GM21367 (cell line): ENCODE measurements around the gene PRKAR2A.
"Not testable (repeated sequence)": the region's sequence is repeated elsewhere in the genome, so short reads cannot be mapped to it uniquely, and the experiment has no call there.

Experiments used
- ATAC-seq: cut with Tn5 transposase; IDR thresholded peaks from one replicate; pipeline ENCODE4 v1.9.1; 2021; ENCODE audit not compliant: unreplicated experiment

The PRKAR2A gene

DNA sequence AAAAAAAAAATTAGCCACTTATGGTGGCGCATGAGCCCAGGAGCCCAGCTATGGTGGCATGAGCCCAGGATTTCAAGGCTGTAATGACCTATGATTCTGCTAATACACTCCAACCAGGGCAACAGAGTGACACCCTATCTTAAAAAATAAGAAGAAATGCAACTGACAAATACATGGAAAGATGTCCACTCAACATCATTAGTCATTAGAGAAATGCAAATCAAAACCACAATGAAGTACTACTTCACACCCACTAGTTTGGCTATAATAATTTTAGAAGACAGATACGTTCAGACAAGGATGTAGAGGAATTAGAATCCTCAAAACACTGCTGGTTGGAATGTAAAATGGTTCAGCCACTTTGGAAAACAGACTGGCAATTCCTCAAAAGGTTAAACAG, 10.5 kb downstream of the PRKAR2A start:
- no peak for ATAC-seq

DNA sequence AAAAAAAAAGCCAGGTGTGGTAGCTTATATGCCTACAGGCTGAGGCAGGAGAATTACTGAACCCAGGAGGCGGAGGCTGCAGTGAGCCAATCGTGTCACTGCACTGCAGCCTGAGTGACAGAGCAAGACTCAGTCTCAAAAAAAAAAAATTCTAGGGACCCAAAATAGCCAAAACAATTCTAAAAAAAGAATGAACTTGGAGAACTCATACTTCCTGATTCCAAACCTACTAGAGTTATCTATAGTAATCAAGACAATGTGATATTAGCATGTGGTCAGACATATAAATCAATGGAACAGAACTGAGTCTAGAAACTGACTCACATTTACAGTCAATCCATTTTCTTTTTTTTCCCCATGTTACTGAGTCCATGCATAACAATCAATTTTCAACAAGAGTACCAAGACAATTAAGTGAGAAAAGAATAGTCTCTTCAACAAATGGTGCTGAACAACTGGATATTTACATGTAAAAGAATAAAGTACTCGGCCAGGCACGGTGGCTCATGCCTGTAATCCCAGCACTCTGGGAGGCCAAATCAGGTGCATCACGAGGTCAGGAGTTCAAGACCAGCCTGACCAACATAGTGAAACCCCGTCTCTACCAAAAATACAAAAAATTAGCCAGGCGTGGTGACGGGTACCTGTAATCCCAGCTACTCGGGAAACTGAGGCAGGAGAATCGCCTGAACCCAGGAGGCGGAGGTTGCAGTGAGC, 11.9 kb downstream of the PRKAR2A start:
- ATAC-seq: no peak

DNA sequence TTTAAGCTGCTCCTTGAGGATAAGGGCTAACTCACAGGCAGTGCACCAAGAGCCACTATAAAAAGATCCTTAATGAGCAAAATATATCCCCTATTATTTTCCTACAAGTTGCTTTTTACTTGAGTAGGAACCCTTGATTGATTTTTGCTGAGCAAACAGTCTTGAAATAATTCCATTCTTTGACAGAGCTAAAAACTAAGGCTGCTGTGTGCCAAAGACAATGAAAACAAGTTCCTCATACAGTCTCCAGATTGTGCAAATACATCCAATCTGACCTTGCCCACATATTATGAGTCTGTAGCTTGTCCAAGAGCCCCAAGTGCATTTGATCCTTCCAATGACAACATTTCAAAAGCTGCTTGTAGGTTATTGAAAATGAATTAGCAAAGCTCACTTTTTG, 15.0 kb downstream of the PRKAR2A start:
- no peak for ATAC-seq

DNA sequence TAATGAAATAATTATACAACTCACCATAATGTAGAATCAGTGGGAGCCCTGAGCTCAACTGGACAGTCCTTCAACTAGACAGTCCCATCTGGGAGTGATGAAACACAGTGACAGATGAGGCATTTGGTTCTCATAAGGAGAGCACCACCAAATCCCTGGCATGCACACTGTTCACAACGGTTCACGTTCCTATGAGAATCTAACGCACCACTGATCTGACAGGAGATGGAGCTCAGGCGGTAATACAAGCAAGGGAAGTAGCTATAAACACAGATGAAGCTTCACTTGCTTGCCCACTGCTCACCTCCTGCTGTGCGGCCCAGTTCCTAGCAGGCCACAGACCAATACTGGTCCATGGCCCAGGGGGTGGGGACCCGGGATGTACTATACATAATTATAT, 17.0 kb downstream of the PRKAR2A start:
- no peak for ATAC-seq

DNA sequence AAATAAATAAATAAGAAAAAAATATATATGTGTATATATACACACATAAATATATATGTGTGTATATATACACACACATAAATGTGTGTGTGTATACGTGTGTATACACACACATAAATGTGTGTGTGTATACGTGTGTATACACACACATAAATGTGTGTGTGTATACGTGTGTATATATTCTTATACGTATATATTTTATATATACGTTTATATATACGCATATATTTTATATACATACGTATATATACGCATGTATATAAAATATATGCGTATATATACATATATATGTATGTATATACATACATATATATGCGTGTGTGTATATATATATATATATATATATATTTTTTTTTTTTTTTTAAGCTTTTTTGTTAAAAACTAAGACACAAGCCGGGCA, 18.1 kb downstream of the PRKAR2A start:
- not testable (repeated sequence) for ATAC-seq

DNA sequence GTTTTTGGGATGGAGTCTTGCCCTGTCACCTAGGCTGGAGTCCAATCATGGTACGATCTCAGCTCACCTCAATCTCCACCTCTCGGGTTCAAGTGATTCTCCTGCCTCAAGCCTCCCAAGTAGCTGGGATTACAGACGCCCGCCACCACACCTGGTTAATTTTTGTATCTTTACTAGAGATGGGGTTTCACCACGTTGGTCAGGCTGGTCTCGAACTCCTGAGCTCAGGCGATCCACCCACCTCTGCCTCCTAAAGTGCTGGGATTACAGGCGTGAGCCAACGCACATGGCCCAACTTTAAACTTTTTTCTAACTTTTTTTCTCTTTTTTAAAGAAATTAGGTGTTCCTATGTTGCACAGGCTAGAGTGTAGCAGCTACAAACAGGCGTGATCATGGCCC, 19.8 kb downstream of the PRKAR2A start:
- ATAC-seq: not testable (repeated sequence)

DNA sequence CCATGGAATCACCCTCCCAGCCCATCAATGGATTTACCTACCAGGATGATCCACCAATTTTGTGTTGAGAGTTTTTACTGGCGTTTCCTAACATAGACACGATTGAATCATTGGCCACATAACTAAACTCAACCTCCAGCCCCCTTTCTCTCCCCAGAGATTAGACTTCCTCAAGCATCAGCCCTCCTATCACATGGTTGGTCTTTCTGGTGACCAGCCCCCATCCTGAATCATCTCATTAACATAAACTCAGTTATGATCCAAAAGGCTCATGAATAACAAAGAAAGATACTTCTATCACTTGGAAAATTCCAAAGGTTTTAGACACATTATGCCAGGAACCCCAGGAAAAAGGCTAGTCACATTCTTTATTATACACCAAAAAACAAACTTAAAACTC, 21.2 kb downstream of the PRKAR2A start:
- ATAC-seq: no peak

DNA sequence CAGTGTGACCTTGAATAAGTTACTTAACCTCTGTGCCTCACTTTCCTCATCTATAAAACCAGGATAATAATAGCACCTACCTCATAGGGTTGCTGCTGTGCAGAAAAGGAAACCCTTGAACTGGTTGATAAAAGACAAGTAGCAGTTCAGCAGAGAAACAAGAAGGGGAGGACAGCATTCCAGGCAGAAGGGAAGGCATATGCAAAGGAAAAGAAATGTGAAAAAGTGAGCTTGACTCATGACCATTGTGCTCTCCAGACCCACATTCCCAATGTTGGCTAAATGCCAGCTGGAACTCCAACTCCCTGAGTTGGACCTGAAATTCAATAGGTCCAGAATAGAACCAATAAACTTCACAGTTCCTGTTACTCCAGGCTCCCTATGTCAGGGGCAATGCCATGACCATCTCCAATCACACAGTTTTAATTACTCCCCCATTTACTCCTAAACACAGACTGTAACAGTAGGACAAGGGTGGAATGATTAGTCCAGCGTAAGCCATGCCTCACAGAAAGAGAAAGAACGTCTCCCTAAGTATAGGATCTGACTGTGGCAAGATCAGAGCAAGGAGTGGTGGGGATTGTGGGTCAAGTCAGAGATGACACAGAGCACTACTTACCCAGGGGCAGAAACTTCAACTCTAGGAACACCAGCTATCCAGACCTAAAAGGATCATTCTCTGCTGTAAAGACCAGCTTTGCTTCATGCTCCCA, 26.9 kb downstream of the PRKAR2A start:
- no peak for ATAC-seq

DNA sequence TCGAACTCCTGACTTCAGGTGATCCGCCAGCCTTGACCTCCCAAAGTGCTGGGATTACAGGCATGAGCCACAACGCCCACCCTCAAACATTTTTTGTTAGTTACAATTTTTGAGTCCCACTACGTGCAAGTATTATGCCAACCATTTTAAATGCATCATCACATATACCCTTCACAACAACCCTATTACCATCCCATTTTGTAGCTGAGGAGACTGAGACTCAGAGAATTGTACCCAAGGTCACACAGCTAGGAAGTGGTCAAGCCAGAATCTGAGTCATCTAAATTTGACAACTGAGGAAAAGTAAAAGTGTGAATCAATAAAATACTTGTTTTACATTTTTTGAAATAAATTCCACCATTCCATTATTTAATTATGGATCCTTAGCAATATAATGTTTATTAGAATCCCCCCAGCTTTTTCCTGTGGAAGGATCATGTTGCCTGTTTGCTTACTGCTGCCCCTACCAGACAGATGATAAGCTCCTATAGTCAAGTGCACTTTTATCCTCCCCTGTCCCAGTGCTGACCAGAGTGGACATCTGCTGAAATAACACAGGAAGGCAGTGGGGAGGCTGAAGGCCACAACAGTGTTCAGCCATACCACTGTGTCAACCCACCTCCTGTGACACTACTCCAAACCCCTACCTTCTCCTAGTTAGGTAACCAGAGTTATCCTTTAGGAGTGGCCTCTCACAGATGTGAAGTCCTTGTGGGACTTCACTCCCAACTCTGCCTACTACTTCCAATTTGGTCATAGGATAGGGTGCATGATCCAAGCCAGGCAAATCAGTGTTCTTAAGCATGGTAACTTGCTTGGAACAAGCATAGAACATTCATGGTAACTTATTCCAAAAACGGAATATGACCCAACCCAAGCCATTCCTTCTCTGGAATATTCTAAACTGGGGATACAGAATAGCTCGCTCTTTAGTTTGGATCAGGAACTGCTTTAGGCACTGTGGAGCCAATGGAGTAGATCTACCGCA, 28.1 kb downstream of the PRKAR2A start:
- no peak for ATAC-seq

DNA sequence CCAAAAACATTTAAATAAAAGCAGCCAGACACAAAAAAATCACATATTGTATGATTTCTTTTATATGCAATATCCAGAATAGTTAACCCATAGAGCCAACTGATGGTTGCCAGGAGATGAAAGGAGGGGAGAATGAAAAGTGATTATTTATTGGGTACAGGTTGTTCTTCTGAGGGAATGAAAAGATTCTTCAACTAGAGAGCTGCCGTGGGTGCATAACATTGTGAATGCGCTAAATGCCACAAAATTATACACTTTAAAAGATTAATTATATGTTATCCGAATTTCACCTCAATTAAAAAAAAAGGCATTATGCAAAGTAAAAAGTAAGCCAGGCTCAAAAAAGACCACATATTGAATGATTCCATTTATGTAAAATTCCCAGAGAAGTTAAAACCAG, 36.1 kb downstream of the PRKAR2A start:
- ATAC-seq: no peak

DNA sequence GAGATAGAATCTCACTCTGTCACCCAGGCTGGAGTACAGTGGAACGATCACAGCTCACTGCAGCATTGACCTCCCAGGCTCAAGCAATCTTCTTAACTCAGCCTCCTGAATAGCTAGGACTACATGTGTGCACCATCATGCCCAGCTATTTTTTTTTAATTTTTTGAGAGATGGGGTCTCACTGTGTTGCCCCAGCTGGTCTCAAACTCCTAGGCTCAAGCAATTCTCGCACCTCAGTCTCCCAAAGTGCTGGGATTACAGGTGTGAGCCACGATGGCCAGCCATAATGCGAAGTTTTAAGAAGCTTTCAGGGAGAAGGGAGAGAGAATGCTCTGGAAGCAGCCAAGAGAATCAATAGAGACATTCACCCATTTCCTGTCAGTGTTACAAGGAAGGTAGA, 42.7 kb downstream of the PRKAR2A start:
- ATAC-seq: no peak

DNA sequence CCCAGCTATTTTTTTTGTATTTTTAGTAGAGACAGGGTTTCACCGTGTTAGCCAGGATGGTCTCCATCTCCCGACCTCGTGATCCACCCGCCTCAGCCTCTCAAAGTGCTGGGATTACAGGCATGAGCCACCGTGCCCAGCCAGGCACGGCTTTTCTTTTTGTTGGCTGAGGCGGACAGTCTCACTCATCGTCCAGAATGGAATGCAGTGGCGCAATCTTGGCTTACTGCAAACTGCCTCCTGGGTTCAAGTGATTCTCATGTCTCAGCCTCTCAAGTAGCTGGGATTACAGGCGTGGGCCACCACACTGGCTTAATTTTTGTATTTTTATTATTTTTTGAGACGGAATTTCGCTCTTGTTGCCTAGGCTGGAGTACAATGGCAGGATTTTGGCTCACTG, 46.8 kb downstream of the PRKAR2A start:
- not testable (repeated sequence) for ATAC-seq

DNA sequence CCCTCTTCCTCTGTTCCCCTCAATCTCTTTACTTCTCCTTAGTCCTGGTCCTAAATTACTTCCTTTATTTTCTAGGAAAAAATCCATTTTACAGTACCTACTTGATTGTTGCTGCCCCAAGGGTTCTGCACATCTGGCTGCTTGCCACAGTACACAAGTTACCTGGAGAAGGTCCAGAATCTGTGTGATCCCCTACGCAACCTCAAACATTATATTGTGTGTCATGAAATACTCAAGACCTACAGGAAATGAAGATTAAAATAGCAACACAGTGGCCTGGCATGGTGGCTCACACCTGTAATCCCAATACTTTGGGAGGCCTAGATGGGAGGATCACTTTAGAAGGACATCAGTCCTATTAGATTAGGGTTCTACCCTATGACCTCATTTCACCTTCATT, 48.7 kb downstream of the PRKAR2A start:
- no peak for ATAC-seq

DNA sequence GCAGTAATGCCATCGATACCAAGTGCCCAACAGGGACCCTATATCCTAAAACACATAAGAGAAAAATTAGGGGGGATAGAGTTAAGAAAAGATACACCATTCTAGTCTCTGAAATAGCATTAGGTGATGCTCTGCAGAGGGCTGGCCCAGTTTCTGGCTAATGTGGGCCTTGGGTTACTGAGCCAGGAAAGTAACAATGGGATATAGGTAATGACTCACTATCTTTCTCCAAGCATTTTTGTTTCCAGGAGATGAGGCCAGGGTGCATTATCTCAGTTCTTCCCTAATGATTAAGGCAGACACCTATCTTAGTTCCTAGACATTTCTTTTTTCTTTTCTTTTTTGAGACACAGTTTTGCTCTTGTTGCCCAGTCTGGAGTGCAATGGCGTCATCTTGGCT, 50.0 kb downstream of the PRKAR2A start:
- ATAC-seq: no peak

DNA sequence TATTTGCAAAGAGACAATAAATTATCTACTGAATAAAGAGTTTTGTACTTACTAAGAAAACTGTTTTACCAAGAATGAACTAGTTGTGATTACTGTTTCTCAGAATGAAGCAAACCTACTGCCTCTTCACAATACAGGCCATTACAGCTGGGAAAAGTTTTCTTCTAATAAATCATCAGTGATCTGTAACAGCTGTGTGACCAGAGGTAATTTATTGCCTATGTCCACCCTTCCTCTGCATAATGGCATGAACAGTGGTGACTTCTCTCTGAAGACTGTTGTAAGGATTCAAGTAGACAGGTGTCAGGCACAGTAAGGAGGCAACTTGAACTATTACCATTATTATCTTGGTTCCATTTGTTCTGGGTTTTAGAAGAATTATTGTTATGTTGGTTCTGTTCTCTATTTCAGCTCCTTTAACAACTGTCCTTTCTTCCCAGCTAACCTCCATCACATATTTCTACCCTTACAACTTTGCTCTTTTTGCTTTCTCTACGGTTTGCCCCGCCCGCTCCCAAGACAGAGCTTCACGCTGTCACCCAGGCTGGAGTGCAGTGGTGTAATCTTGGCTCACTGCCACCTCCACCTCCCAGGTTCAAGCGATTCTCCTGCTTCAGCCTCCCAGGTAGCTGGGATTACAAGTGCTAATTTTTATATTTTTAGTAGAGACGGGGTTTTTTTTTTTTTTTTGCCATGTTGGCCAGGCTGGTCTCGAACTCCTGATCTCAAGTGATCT, 51.5 kb downstream of the PRKAR2A start:
- ATAC-seq: no peak

DNA sequence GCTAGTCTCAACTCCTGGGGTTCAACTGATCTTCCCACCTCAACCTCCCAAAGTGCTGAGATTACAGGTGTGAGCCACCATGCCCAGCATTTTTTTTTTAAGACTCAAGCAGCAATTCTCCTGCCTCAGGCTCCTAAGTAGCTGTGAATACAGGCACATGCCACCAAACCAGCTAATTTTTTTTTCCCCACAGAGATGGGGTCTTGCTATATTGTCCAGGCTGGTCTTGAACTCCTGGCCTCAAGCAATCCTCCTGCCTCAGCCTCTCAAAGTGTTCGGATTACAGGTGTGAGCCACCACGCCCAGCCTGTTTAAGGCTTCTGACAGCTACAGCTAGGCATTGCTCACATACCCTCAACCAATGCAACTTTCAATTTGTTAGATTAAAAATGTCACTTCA, 54.2 kb downstream of the PRKAR2A start:
- ATAC-seq: not testable (repeated sequence)

DNA sequence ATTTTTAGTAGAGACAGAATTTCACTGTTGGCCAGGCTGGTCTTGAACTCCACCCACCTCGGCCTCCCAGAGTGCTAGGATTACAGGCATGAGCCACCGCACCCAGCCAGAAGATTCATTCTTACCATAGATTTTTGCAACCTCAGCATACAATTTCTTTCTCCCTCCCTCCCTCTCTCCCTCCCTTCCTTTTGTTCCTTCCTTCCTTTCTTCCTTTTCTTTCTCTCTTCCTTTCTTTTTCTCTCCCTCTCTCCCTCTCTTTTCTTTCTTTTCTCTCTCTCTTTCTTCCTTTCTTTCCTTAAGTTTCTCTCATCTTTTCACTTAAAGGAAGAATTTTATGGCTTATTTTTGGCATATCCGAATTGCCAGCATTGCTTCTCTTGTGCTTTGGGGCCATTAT, 58.0 kb downstream of the PRKAR2A start:
- no peak for ATAC-seq

DNA sequence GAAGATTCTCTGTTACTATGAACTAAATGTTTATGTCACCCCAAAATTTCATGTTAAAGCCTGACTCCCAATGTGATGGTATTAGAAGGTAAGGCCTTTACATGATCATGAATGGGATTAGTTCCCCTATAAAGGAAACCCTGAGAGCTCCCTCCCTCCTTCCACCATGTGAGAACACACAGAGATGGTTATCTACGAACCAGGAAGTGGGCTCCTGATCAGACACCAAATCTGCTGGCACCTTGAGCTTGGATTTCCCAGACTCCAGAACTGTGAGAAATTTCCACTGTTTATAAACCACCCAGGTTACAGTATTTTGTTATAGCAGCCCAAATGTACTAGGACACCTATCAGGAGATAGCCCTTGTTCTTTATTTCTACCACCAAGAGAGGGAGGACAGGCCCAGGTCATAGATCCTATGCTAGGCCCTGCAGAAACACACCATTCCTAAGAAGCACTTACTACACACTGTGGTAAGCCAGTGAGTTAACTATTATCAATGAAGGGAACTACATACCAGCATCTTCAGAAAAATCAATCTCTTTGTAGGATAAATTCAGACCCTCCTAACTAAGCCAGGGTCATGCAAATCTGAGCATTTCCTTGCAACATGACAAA, 59.0 kb downstream of the PRKAR2A start:
- no peak for ATAC-seq

DNA sequence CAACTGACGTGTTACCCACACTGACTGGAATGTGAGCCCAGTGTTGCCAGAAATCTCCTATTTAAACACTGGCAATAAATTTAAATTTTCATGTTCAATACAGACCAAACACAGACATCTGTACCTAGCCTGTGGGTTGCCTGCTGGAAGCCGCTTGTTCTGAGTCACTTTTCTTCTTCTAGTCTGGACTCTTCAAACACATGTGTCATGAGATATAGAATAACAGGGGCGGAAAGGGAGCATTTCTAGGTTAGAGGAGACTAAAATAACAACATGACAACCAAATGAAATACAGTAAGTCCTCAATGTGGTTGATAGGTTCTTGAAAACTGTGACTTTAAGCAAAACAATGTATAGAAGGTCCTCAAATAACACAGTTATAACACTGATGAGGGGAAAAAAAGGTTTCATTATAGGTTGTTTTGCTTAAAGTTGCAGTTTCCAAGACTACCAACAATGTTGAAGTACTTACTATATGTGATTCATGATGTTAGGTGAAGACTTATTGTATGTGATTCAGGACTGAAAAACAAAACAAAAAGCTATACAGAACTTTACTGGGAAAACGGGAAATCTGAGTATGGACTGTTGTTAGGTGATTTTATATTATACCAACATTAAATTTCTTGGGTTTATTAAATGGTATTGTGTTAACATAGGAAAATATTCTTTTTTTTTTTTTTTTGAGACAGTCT, 63.1 kb downstream of the PRKAR2A start:
- ATAC-seq: no peak

DNA sequence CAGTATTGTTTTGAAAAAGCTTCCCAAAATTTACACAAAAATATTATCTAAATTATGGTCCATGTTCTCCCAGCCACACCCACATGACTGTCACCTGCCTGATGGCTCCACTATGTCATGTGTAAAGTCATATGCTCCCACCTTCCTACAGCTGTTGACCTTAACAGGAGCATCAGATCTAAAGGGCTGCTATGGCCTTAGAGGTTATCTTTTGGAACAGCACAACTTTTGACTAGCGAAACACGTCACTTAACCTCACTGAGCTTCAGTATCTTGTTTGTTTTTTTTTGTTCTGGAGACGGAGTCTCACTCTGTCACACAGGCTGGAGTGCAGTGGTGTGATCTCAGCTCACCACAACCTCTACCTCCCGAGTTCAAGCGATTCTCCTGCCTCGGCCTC, 64.4 kb downstream of the PRKAR2A start:
- no peak for ATAC-seq
